OCI-LY7 (cell line): ENCODE results near the gene PSMG4. TPM values are rescaled to one million over a fixed set of nuclear protein-coding genes. Genes with fewer than 3 reads are reported as not detected.

Experiments used
- BruUV-seq: library from RNA; stranded (reverse); fragments of 400-500 nt; replicated peaks from 2 replicates; lab custom pipeline; 2021; lab: Mats Ljungman, UMichigan
- CTCF ChIA-PET: fragments of 300-600 bp; sonication (Branson Sonifier 250); formaldehyde crosslinking; loops from one replicate; lab custom pipeline; 2022; ENCODE audit warnings: antibody characterized with exemption; ENCODE audit not compliant: unreplicated experiment; lab: Charles Lee
- POLR2A ChIA-PET: fragments of 300-600 bp; sonication (Branson Sonifier 250); formaldehyde crosslinking; loops from one replicate; lab custom pipeline; 2022; ENCODE audit warnings: antibody characterized with exemption; lab: Charles Lee
- DNase-seq: peaks from one replicate; pipeline ENCODE4 v3.0.0-alpha.2; 2015; ENCODE audit warnings: low spot score
- H2AFZ ChIP-seq: fragments of 200-600 bp; sonication (generic), shearing (Covaris generic); 2 replicates; pipeline ENCODE4 v1.6.1; 2014; ENCODE audit warnings: mild to moderate bottlenecking, antibody characterized with exemption, low read length, moderate library complexity
- H3K27ac ChIP-seq: fragments of 200-600 bp; sonication (generic); 2 replicates; pipeline ENCODE4 v1.5.1; 2014; ENCODE audit warnings: mixed run types, low read depth, mild to moderate bottlenecking, moderate library complexity, low read length, inconsistent platforms; ENCODE audit not compliant: poor library complexity, severe bottlenecking
- H3K36me3 ChIP-seq: fragments of 200-600 bp; sonication (generic); 2 replicates; pipeline ENCODE4 v1.6.1; 2014; ENCODE audit warnings: mild to moderate bottlenecking, antibody characterized with exemption, low read length, moderate library complexity, mixed read lengths; ENCODE audit not compliant: insufficient read depth
- H3K4me1 ChIP-seq: fragments of 200-600 bp; sonication (generic); 2 replicates; pipeline ENCODE4 v1.5.1; 2014; ENCODE audit warnings: mild to moderate bottlenecking, low read length; ENCODE audit not compliant: insufficient read depth, poor library complexity, severe bottlenecking
- H3K4me2 ChIP-seq: fragments of 200-600 bp; sonication (generic); 2 replicates; pipeline ENCODE4 v1.6.1; 2014; ENCODE audit warnings: mild to moderate bottlenecking, low read length
- H3K4me3 ChIP-seq: fragments of 200-600 bp; sonication (generic); 2 replicates; pipeline ENCODE4 v1.5.1; 2014; ENCODE audit warnings: mild to moderate bottlenecking, low read depth, low read length; ENCODE audit not compliant: poor library complexity, severe bottlenecking
- H3K79me2 ChIP-seq: fragments of 200-600 bp; sonication (generic); 2 replicates; pipeline ENCODE4 v1.6.1; 2016; ENCODE audit warnings: low read depth, mild to moderate bottlenecking, low read length, moderate library complexity, mixed read lengths; ENCODE audit not compliant: insufficient read depth
- H3K9me2 ChIP-seq: fragments of 200-600 bp; sonication (generic); 2 replicates; pipeline ENCODE4 v1.6.1; 2016; ENCODE audit warnings: mild to moderate bottlenecking, low read length, mixed read lengths; ENCODE audit not compliant: insufficient read depth
- H3K9me3 ChIP-seq: fragments of 200-600 bp; sonication (generic); 2 replicates; pipeline ENCODE4 v1.6.1; 2014; ENCODE audit warnings: mild to moderate bottlenecking, mixed run types, low read length, mixed read lengths
- H4K20me1 ChIP-seq: fragments of 200-600 bp; sonication (generic); 2 replicates; pipeline ENCODE4 v1.6.1; 2014; ENCODE audit warnings: mild to moderate bottlenecking, antibody characterized with exemption, low read length, moderate library complexity, mixed read lengths; ENCODE audit not compliant: insufficient read depth
- EZH2phosphoT487 ChIP-seq: fragments of 200-600 bp; sonication (generic); IDR thresholded peaks from 2 replicates; pipeline ENCODE4 v1.6.1; 2018; ENCODE audit warnings: low read depth, borderline replicate concordance, mild to moderate bottlenecking, mixed run types, antibody characterized with exemption, low read length, moderate library complexity, mixed read lengths
- intact Hi-C: fragments of 100-400 bp; cut with micrococcal nuclease; formaldehyde crosslinking; loops from one replicate; pipeline ENCODE4 v1.10.0; 2022; ENCODE audit not compliant: unreplicated experiment
- total RNA-seq, 2 experiments: library from RNA; depleted of rRNA in 1 of 2; stranded (reverse); fragments of >200 nt in 1 of 2; shearing (Covaris generic) in 1 of 2; gene quantifications; 2 replicates each; pipeline ENCODE4 v1.2.3, GENCODE V29; 2014 to 2022
- TF ChIP-seq, protein P1 (sequence below): fragments of 200-600 bp; sonication (generic); conservative IDR thresholded peaks from 2 replicates; pipeline ENCODE4 v1.5.1; 2014; ENCODE audit warnings: mild to moderate bottlenecking, antibody characterized with exemption, low read length, moderate library complexity, mixed read lengths

PSMG4 gene
- total RNA-seq, 2 experiments from 2014 or later = 48.9 to 65.4 TPM

DNA sequence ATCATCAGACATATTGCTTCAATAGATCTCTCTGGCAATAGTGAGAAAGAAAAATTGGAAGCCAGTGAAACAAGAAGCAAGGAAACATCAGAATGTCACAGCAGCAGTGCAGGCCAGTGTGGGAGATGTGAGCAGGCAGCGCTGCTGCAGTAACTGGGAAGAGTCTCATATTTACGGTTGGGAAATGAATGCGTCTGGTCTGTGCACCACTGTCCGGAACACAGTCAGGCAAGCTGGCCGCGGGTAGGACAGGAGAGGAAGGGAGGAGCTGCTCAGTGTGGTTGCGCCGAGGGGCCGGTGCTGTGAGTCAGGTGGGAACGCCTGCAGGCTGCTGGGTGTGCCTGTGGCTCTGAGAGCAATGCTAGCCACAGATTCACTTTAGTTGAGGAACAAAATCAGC is 6.4 kb upstream of the PSMG4 start:
- Histone ChIP-seq H3K36me3 (no peaks in the 10 kb centered on the region), H3K4me2 (no peak overlapping the region), H3K9me3 (no peaks in the 10 kb centered on the region), H3K4me1 (no peaks in the 10 kb centered on the region), H3K4me3 (no peak overlapping the region), H3K27ac (no peak overlapping the region), H3K9me2 (no peaks in the 10 kb centered on the region), H4K20me1 (no peaks in the 10 kb centered on the region), H3K79me2 (no peaks in the 10 kb centered on the region), H2AFZ (no peak overlapping the region)
- TF ChIP-seq EZH2phosphoT487 = no peak
- TF ChIP-seq, protein P1, sequence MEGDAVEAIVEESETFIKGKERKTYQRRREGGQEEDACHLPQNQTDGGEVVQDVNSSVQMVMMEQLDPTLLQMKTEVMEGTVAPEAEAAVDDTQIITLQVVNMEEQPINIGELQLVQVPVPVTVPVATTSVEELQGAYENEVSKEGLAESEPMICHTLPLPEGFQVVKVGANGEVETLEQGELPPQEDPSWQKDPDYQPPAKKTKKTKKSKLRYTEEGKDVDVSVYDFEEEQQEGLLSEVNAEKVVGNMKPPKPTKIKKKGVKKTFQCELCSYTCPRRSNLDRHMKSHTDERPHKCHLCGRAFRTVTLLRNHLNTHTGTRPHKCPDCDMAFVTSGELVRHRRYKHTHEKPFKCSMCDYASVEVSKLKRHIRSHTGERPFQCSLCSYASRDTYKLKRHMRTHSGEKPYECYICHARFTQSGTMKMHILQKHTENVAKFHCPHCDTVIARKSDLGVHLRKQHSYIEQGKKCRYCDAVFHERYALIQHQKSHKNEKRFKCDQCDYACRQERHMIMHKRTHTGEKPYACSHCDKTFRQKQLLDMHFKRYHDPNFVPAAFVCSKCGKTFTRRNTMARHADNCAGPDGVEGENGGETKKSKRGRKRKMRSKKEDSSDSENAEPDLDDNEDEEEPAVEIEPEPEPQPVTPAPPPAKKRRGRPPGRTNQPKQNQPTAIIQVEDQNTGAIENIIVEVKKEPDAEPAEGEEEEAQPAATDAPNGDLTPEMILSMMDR = no peak
- intact Hi-C loops = no loop called here
- POLR2A ChIA-PET = interaction anchor here (0.8 to 1.5 kb wide), 4 partner anchors 9 to 184 kb away, joined by 3 to 6 read pairs (median 3); partner anchors contain the start of gene RIPK1
- no TSS peak for BruUV-seq
- CTCF ChIA-PET = interaction anchor here (0.8 to 1.7 kb wide), 3 partner anchors 14 to 90 kb away, joined by 3 to 6 read pairs (median 3); partner anchors contain the start of gene TUBB2B
- no peak for DNase-seq

DNA sequence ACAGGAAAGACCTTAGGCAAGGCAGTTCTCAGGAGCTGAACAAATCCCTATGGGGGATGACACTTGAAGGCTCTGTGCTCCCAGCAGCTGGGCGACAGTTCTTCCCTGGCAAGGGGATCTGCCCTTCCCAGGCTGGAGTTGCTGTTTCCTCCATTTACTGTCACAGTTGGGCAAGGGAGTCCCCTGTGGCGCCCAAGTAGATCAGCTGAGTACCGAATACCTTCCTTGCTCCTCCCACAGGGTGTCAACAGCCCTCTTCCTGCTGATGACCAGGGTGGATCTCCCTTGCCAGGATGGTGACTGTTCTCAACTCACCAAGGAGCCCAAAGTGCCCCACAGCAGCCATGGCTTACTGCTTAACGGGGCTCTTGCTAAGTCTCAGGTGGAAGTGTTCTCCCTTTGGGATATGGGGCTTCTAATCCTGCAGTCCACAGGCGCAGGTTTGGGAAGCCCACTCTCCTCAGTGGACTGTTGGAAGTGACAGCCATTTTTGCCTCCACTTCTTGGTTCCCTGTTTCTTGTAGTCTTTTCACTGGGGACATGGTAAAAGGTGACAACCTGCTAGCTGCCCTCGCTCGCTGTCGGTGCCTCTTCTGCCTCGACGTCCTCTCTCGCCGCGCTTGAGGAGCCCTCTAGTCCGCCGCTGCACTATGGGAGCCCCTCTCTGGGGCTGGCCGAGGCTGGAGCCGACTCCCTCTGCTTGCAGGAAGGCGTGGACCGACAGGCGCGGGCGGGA is 5.7 kb upstream of the PSMG4 start:
- ChIA-PET POLR2A (no interaction called here), CTCF (no interaction called here)
- intact Hi-C loops = no loop called here
- no peak for DNase-seq
- no TSS peak for BruUV-seq
- no peaks in the 10 kb centered on the region for H3K9me2 ChIP-seq
- no peaks in the 10 kb centered on the region for H3K9me3 ChIP-seq
- H3K36me3 ChIP-seq = no peaks in the 10 kb centered on the region
- no peak overlapping the region for H2AFZ ChIP-seq
- H3K4me1 ChIP-seq = peaks cover 1% of the 10 kb centered on the region
- no peak for TF ChIP-seq EZH2phosphoT487
- TF ChIP-seq, protein P1 = no peak
- H4K20me1 ChIP-seq = no peaks in the 10 kb centered on the region
- no peaks in the 10 kb centered on the region for H3K79me2 ChIP-seq
- no peak overlapping the region for H3K27ac ChIP-seq
- no peak overlapping the region for H3K4me3 ChIP-seq
- H3K4me2 ChIP-seq = no peak overlapping the region

DNA sequence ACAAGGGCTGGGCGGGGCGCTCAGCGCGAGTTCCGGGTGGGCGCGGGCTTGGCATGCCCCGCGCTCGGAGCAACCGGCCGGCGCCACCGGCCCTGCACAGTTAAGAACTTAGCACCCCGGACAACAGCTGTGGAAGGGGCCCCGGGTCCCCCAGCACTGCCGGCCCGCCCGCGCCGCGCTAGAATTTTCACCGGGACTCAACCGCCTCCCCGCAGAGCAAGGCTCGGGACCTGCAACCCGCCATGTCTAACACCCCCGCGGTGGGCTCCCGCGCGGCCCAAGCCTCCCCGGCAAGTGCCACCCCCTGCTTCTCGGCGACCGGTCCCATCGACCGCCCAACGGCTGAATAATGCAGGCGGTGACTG is 5.2 kb upstream of the PSMG4 start:
- Histone ChIP-seq H3K4me1 (peaks cover 5% of the 10 kb centered on the region), H3K27ac (no peak overlapping the region), H3K9me2 (no peaks in the 10 kb centered on the region), H2AFZ (no peak overlapping the region), H3K4me2 (no peak overlapping the region), H3K79me2 (no peaks in the 10 kb centered on the region), H3K36me3 (no peaks in the 10 kb centered on the region), H3K4me3 (no peak overlapping the region), H4K20me1 (no peaks in the 10 kb centered on the region), H3K9me3 (no peaks in the 10 kb centered on the region)
- POLR2A ChIA-PET = interaction anchor here (1.2 kb wide), 1 partner anchor 91 kb away, joined by 7 read pairs; no protein-coding TSS in a partner anchor
- CTCF ChIA-PET = no interaction called here
- no peak for DNase-seq
- TF ChIP-seq, protein P1 = no peak
- TF ChIP-seq EZH2phosphoT487 = no peak
- intact Hi-C loops = no loop called here
- BruUV-seq = no TSS peak
